B cell (primary cell): ENCODE measurements around the gene GPER1. TPM values are rescaled to one million over a fixed set of nuclear protein-coding genes. Genes with fewer than 3 reads are reported as not detected.

Source experiments
- ATAC-seq: fragments of 200-7000 bp; cut with Tn5 transposase; one replicate; pipeline ENCODE4 v1.10.0; 2021; ENCODE audit warnings: low read depth, mild to moderate bottlenecking, moderate number of reproducible peaks, moderate library complexity
- CTCF ChIA-PET: fragments of 350-600 bp; sonication (Branson Sonifier 250); formaldehyde crosslinking; loops from one replicate; lab custom pipeline; 2021; ENCODE audit warnings: antibody characterized with exemption, inconsistent platforms; lab: Charles Lee
- POLR2A ChIA-PET: fragments of 350-600 bp; sonication (Branson Sonifier 250); formaldehyde crosslinking; loops from one replicate; lab custom pipeline; 2021; ENCODE audit warnings: antibody characterized with exemption; lab: Charles Lee
- DNase-seq: peaks from one replicate; pipeline ENCODE4 v3.0.0; 2013
- H2AFZ ChIP-seq: 2 replicates; pipeline ENCODE4 v1.6.1; 2012; ENCODE audit warnings: mild to moderate bottlenecking, low read depth, low read length; ENCODE audit not compliant: insufficient read depth, poor library complexity, severe bottlenecking
- H3K27ac ChIP-seq, 2 donors: 1 replicate in 1 of 2; 2 replicates in 1 of 2; pipeline ENCODE4 v1.5.1; 2012 to 2013; ENCODE audit warnings: low read length in 2 of 2, mild to moderate bottlenecking in 2 of 2, moderate library complexity in 1 of 2
- H3K27me3 ChIP-seq, 4 experiments: fragments of 200-600 bp in 1 of 4; sonication (generic) in 1 of 4; replicated peaks in 1 of 4; 1 replicate in 2 of 4; 2 replicates in 2 of 4; pipeline versions ENCODE4 v1.6.1 to v1.7.0; 2013 to 2016; ENCODE audit warnings: low read length in 3 of 4, mild to moderate bottlenecking in 2 of 4, mixed read lengths in 1 of 4, moderate library complexity in 1 of 4; ENCODE audit not compliant: insufficient read depth in 4 of 4, control insufficient read depth in 3 of 4; ENCODE audit errors: control extremely low read depth in 1 of 4
- H3K36me3 ChIP-seq, 2 experiments: replicated peaks in 1 of 2; 1 replicate in 1 of 2; 2 replicates in 1 of 2; pipeline versions ENCODE4 v1.6.1 to v1.7.1; 2013; ENCODE audit warnings: low read length in 1 of 2; ENCODE audit not compliant: insufficient read depth in 2 of 2, control insufficient read depth in 1 of 2; ENCODE audit errors: control extremely low read depth in 1 of 2, extremely low read depth in 1 of 2
- H3K4me1 ChIP-seq, 2 donors: fragments of 200-600 bp in 1 of 2; sonication (generic) in 1 of 2; 1 replicate in 1 of 2; 2 replicates in 1 of 2; pipeline versions ENCODE4 v1.5.1 to v1.6.1; 2013 to 2017; ENCODE audit warnings: low read length in 2 of 2; ENCODE audit not compliant: control insufficient read depth in 2 of 2, insufficient read depth in 2 of 2
- H3K4me2 ChIP-seq: replicated peaks from 2 replicates; pipeline ENCODE3; 2012; ENCODE audit warnings: mild to moderate bottlenecking, low read depth, low read length; ENCODE audit not compliant: poor library complexity, severe bottlenecking
- H3K4me3 ChIP-seq, 5 experiments: fragments of 200-600 bp in 1 of 5; sonication (generic) in 1 of 5; 1 replicate in 3 of 5; 2 replicates in 2 of 5; pipeline versions ENCODE4 v1.5.1 to v1.7.0; 2011 to 2016; ENCODE audit warnings: low read length in 4 of 5, mild to moderate bottlenecking in 4 of 5, low read depth in 2 of 5, control low read depth in 1 of 5, moderate library complexity in 1 of 5; ENCODE audit not compliant: insufficient read depth in 1 of 5; ENCODE audit errors: control extremely low read depth in 1 of 5, extremely low read depth in 1 of 5
- H3K79me2 ChIP-seq: fragments of 200-600 bp; sonication (generic); one replicate; pipeline ENCODE4 v1.6.0; 2016; ENCODE audit warnings: low read length; ENCODE audit not compliant: control insufficient read depth, insufficient read depth
- H3K9ac ChIP-seq: fragments of 200-600 bp; sonication (generic); 2 replicates; pipeline ENCODE4 v1.6.1; 2017; ENCODE audit warnings: mild to moderate bottlenecking, low read length, moderate library complexity
- H3K9me3 ChIP-seq, 3 donors: one replicate each; pipeline versions ENCODE4 v1.6.1 to v1.7.1; 2013; ENCODE audit warnings: low read length in 2 of 3; ENCODE audit not compliant: control insufficient read depth in 2 of 3, insufficient read depth in 1 of 3; ENCODE audit errors: control extremely low read depth in 1 of 3
- H4K20me1 ChIP-seq: 2 replicates; pipeline ENCODE4 v1.6.0; 2012; ENCODE audit warnings: mild to moderate bottlenecking, low read length; ENCODE audit not compliant: insufficient read depth, control insufficient read depth, poor library complexity, severe bottlenecking
- H3K27ac Mint-ChIP-seq: one replicate; pipeline ENCODE4 v1.8.0; 2021; ENCODE audit warnings: mixed read lengths
- H3K27me3 Mint-ChIP-seq: one replicate; pipeline ENCODE4 v1.8.0; 2021; ENCODE audit warnings: mixed read lengths
- H3K4me1 Mint-ChIP-seq: one replicate; pipeline ENCODE4 v1.8.0; 2021; ENCODE audit warnings: mixed read lengths
- H3K4me3 Mint-ChIP-seq: one replicate; pipeline ENCODE4 v1.8.0; 2021; ENCODE audit warnings: mixed read lengths
- H3K9me3 Mint-ChIP-seq: one replicate; pipeline ENCODE4 v1.8.0; 2022; ENCODE audit warnings: mixed read lengths; ENCODE audit not compliant: insufficient read depth
- EZH2 ChIP-seq: IDR thresholded peaks from 2 replicates; pipeline ENCODE4 v1.6.1; 2012; ENCODE audit warnings: borderline replicate concordance, low read depth, mild to moderate bottlenecking, moderate library complexity, low read length; ENCODE audit not compliant: insufficient read depth, poor library complexity, severe bottlenecking
- WGBS: methylation state at CpG from one replicate; pipeline ENCODE4 v1.1.5; 2013; ENCODE audit warnings: missing lambda C conversion rate; ENCODE audit not compliant: insufficient coverage; 5-methylcytosine and 5-hydroxymethylcytosine counted together
- intact Hi-C: fragments of 100-400 bp; cut with micrococcal nuclease; formaldehyde crosslinking; loops from one replicate; pipeline ENCODE4 v1.10.0; 2022
- polyA plus RNA-seq: library from polyadenylated mRNA; depleted of rRNA; stranded (reverse); fragments of >200 nt; gene quantifications from 2 replicates; pipeline ENCODE4 v1.2.3, GENCODE V29; 2012
- total RNA-seq, 2 donors: library from RNA; stranded (reverse); fragments of 120-200 nt in 1 of 2; gene quantifications; 1 replicate in 1 of 2; 2 replicates in 1 of 2; pipeline versions ENCODE4 v1.2.3 to v1.2.4, GENCODE V29; 2013 to 2022
- TF ChIP-seq, protein P1 (sequence below): fragments of 200-600 bp; IDR thresholded peaks from one replicate; pipeline ENCODE4 v1.8.0; 2022; ENCODE audit warnings: antibody characterized with exemption, mild to moderate bottlenecking

Gene GPER1
- total and polyA plus RNA-seq, 2 donors (not counting 1 experiment from before 2014, with no cell fraction given): 3.2 to 21.3 TPM

GRCh38 chr7:1085266-1085665 lies 2.6 kb upstream of the GPER1 start:
- Histone ChIP-seq H3K4me2 (no peak overlapping the region), H3K4me3 (no peak overlapping the region), H3K36me3 (no peaks in the 10 kb centered on the region), H2AFZ (no peak overlapping the region), H3K4me1 (peaks cover 20 to 39% of the 10 kb centered on the region in 2 donors), H3K27me3 (no peaks in the 10 kb centered on the region), H3K9ac (no peak overlapping the region), H4K20me1 (no peaks in the 10 kb centered on the region), H3K27ac (no peak overlapping the region), H3K9me3 (no peaks in the 10 kb centered on the region), H3K79me2 (no peaks in the 10 kb centered on the region)
- Mint-ChIP-seq H3K4me3 (no peak overlapping the region), H3K4me1 (peaks cover 42% of the 10 kb centered on the region), H3K9me3 (no peaks in the 10 kb centered on the region), H3K27me3 (no peaks in the 10 kb centered on the region), H3K27ac (peak overlapping the region; percentile 73)
- TF ChIP-seq, protein P1, sequence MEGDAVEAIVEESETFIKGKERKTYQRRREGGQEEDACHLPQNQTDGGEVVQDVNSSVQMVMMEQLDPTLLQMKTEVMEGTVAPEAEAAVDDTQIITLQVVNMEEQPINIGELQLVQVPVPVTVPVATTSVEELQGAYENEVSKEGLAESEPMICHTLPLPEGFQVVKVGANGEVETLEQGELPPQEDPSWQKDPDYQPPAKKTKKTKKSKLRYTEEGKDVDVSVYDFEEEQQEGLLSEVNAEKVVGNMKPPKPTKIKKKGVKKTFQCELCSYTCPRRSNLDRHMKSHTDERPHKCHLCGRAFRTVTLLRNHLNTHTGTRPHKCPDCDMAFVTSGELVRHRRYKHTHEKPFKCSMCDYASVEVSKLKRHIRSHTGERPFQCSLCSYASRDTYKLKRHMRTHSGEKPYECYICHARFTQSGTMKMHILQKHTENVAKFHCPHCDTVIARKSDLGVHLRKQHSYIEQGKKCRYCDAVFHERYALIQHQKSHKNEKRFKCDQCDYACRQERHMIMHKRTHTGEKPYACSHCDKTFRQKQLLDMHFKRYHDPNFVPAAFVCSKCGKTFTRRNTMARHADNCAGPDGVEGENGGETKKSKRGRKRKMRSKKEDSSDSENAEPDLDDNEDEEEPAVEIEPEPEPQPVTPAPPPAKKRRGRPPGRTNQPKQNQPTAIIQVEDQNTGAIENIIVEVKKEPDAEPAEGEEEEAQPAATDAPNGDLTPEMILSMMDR: no peak
- no peak for TF ChIP-seq EZH2
- DNase-seq (no peak), ATAC-seq (no peak)
- ChIA-PET POLR2A (interaction anchor here (0.7 to 1.8 kb wide), 4 partner anchors 19 to 101 kb away, joined by 3 to 7 read pairs (median 4); no protein-coding TSS in a partner anchor), CTCF (interaction anchor here (0.9 to 5.1 kb wide), 12 partner anchors 10 to 112 kb away, joined by 4 to 49 read pairs (median 6); partner anchors contain the start of gene GPR146)
- intact Hi-C loops: loop anchor here (5.0 kb wide), 1 partner anchor 178 kb away; no protein-coding TSS in a partner anchor
- WGBS: 73% methylated on average over 7 of the region's 10 CpGs

- intact Hi-C loops: loop anchor here (1.0 to 5.0 kb wide), 9 partner anchors 19 to 179 kb away; partner anchors contain the start of gene GPR146
- Histone ChIP-seq H3K79me2 (no peaks in the 10 kb centered on the region), H3K27ac (peak overlapping the region in 1 of 2 donors; percentile 73), H2AFZ (no peak overlapping the region), H3K36me3 (no peaks in the 10 kb centered on the region), H3K9me3 (no peaks in the 10 kb centered on the region), H3K4me2 (peak overlapping the region; percentile 74), H3K9ac (no peak overlapping the region), H3K27me3 (no peaks in the 10 kb centered on the region), H4K20me1 (no peaks in the 10 kb centered on the region), H3K4me1 (peaks cover 20 to 39% of the 10 kb centered on the region in 2 donors), H3K4me3 (peak overlapping the region in 1 of 5 experiments; percentile 43)
- ATAC-seq (peak; percentile 3), DNase-seq (no peak)
- Mint-ChIP-seq H3K4me1 (peaks cover 42% of the 10 kb centered on the region), H3K27me3 (no peaks in the 10 kb centered on the region), H3K4me3 (peak overlapping the region; percentile 94), H3K9me3 (no peaks in the 10 kb centered on the region), H3K27ac (peak overlapping the region; percentile 82)
- no peak for TF ChIP-seq EZH2
- TF ChIP-seq, protein P1: no peak
- POLR2A ChIA-PET: interaction anchor here (0.6 to 1.8 kb wide), 16 partner anchors 18 to 354 kb away, joined by 3 to 11 read pairs (median 5); partner anchors contain the start of gene COX19
- WGBS: 70% methylated on average over 10 of the region's 11 CpGs
- CTCF ChIA-PET: interaction anchor here (0.7 to 5.1 kb wide), 36 partner anchors 11 to 112 kb away, joined by 3 to 49 read pairs (median 4); partner anchors contain the start of gene GPR146
Observed at GRCh38 chr7:1085910-1086421, 1.9 kb upstream of the GPER1 start.
